ENCODE measurements around the gene KAT8.
"Not testable (repeated sequence)": the region's sequence is repeated elsewhere in the genome, so short reads cannot be mapped to it uniquely, and the experiment has no call there.

Gene KAT8

DNA sequence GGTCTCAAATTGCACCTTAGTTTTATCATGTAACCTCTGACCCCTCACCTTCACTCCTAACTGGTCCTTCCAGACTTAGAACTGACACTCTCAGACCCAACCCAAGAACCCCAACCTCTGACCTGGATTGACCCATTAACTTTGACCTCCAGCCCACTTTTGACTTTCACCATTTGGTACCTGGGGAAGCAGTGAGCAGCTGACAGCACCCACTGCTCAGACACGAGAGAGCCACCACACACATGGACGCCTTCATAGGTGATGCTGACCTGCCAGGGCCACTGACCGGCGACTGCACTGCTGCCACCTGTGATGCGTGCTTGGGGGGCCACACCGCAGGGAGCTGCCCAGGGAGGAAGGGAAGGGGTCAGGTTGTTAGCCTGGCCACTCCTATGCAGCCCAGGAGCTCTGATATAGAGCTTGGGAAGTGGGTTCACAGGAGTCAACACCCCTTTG is 15.6 kb downstream of the KAT8 start:
- no peak for DNase-seq

DNA sequence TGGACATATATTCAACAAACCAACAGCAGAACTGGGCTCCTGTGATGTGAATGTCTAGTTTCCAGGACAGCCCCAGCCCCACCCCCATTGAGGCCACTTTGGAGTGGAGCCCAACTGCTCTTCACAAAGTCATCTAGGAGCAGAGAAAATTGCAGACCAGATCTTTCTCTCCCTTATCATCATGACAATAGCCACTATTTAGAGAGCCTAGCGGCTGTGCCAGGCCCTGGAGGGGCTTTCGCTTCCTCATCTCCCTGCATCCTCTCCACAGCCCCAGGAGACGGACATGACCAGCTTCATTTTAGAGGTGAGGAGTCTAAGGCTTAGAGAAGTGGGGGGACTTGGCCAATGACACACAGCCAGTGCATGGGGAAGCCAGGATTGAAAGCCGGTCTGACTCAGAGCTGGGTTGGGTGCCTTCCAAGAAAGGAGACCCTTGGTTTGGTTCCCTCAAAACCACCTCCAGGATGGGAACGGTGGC is 16.7 kb downstream of the KAT8 start:
- no peak for DNase-seq

DNA sequence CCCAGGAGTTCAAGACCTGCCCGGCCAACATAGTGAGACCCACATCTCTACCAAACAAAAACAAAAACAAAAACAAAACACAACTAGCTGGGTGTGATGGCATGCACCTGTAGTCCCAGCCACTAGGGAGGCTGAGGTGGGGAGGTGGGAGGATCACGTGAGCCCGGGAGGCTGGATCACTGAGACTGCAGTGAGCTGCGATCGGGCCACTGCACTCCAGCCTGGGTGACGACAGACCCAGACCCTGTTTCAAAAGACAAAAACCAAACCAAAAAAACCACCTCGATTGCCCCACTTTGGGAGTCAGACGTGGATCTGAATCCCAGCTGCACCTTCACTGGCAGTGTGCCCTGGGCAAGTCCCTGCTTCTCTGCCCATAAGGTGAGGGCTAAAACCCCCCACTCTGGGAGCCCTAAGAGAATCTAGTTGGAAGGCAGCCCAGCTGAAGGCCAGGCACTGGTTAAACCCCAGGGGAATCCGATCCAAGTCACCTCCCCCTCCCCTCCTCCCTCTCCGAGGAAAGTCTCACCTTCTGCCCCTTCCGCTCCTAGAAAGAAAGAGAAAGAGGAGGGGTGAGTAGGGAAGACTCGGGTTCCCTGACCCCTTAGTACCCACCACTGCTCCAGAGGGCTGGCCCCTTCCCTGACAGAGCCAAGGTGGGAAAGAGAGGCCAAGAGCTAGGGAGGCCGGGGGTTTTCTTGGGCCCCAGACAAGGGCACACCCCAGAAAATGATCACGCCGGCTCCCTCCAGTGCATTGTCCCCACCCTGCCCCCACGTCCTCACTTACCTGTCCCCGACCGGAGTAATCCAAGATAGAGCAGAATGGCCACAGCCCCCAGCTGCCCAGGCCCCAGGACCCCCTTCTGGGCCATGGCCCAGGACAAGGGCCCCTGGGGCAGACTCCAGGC is 17.4 kb downstream of the KAT8 start:
- no peak for DNase-seq

DNA sequence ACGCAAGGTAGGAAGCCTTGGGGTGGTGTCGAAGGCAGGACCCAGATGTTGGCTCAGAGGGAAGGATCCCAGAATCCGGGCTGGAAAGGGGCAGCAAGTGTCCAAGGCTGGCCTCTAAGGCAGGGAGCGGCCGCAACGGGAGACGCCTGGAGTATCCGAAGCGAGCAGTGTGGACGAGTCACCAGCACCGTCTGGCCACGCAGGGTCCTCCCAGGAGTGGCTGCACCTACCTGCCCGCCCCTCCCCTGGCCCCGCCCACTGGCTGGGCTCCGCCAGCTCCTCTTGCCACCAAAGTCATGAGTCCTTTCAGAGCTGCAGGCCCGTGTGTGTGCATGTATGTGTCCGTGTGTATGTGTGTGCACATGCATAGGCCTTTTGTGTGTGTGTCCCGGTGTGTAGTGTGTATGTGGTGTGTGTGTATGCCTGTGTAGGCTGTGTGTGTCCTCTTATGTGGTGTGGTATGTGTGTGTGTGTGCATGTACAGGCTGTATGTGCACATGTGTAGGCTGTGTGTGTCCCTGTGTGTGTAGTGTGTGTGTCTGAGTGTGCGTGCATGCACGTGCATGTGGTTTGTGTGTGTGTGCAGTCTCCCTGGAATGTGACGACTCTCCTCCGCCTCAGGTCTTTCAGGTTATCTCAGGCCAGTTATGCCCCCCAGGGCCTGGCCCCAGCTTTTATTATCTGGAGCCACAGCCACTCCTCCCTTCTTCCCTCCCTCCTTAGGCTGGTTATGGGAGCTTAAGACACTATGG is 18.2 kb downstream of the KAT8 start, which contains the start of gene PRSS8:
Gene PRSS8, minus strand, starts transcription at position 193 of the 752 bp plus-strand sequence. CDS start 229 bp downstream, outside the sequence.
- no peak for DNase-seq

DNA sequence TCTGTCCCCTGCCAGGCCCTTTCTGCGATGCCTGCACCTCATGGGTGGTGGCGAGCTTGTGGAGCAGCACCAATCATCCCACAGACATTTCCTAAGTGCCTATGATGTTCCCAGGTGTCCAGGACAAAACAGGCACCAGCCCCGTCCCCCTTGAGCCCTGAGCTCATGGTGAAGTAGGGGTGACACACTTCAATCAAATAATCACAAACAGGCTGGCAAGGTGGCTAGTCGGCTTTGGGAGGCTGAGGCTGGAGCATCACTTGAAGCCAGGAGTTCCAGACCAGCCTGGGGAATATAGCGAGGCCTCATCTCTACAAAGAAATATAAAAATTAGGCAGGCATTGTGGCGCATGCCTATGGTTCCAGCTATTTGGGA is 18.8 kb downstream of the KAT8 start:
- no peak for DNase-seq

DNA sequence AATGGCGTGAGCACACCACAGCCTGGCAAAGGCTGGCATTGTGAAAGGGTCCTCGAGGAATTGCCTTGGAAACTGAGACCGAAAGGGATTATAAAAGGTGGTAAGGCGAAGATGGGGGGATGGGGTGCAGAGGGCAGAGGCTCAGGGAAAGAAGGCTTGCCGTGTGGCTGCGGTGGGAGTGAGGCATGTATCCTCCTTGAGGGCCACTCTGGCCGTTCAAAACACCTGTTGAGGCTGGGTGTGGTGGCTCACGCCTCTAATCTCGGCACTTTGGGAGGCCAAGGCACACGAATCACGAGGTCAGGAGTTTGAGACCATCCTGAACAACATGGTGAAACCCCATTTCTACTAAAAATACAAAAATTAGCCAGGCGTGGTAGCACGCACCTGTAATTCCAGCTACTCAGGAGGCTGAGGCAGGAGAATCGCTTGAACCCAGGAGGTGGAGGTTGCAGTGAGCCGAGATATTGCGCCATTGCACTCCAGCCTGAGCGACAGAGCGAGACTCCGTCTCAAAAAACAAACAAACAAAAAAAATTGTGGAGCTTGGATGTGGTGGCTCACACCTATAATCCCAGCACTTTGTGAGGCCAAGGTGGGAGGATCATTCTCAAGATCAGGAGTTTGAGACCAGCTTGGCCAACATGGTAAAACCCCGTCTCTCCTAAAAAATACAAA is 19.5 kb downstream of the KAT8 start:
- not testable (repeated sequence) for DNase-seq

DNA sequence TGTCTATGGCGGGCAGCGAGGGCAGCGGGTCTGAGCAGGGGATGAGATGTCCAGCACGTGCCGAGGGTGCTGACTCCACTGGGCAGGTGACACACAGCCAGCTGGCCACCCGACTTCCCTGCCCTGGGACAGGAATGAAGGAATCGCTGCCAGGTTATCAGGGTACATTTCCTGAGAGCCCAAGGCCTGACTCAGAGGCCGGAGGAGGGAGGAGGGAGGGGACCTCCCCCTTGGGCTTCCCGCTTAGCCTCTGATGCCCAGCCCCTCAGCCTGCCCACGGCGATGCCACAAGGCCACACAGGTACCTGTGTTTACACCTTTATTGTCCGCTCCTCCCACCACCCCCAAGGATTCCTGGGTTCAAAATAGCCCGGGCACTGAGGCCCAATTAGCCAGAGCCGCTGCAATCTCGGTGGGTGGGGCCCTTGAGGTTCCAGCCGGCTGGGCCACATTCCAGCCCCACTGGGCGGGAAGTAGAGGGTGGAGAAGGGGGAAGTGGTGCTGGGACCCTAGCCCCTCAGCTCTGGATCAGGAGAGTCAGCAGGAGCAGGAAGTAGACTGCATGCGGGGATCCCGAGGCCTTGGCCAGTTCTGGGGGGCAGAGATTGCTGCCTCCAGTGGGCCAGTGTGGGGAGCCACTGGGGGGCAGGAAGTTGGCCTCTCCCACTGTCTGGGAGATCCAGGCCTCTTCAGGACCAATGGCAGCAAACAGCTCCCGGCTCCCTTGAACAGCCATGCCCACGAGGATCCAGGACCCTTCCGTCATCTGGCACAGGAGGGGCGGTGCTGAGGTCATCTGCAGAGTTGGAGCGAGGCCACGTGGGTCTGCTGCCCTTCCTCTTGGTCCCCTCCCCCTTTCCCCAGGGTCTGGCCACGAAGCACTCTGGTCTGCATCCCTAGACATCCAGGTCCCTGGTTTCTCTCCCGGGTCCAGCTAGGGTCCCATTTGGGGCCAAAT is 21.4 kb downstream of the KAT8 start:
- no peak for DNase-seq

DNA sequence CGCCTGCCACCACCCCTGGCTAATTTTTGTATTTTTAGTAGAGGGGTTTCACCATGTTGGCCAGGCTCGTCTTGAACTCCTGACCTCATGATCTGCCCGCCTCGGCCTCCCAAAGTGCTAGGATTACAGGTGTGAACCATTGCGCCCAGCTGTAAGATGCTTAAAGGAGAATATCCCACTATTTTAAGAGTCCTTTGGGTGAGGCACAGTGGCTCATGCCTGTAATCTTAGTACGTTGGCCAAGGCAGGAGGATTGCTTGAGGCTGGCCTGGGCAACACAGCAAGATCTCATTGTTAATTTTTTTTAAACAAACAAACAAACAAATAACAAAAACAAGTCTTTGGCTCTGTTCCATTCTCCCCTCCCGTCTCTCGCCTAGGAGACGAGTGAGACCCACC is 23.6 kb downstream of the KAT8 start:
- DNase-seq, result not testable (repeated sequence)

DNA sequence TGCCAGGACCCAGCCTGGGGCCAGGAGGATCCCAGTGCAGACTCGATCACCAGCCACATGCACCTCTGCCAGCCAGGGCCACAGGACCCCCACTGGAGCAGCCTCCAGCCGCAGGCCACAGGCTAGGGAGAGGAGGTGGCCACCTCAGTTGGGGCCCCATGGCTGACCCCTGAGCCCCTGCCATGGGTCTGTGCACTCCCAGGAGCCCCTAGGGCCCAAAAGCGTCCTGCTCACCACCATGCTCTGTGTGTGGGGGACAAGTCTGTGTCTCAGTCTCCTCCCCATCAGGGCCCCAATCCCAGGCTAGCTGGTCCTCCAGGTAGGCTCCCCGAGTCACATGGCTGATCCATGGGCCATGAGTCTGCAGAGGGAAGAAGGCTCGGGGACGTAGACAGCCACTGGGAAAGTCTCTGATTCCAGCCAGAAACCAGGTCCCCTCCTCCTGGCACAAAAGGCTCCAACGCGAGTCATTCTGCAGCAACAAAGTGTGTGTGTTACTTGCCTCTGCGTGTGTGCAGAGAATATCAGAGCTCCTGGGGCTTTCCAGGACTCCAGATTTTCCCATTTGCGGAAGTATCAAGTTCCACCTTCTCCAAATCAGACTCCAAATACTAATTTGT is 24.1 kb downstream of the KAT8 start:
- DNase-seq, result no peak

DNA sequence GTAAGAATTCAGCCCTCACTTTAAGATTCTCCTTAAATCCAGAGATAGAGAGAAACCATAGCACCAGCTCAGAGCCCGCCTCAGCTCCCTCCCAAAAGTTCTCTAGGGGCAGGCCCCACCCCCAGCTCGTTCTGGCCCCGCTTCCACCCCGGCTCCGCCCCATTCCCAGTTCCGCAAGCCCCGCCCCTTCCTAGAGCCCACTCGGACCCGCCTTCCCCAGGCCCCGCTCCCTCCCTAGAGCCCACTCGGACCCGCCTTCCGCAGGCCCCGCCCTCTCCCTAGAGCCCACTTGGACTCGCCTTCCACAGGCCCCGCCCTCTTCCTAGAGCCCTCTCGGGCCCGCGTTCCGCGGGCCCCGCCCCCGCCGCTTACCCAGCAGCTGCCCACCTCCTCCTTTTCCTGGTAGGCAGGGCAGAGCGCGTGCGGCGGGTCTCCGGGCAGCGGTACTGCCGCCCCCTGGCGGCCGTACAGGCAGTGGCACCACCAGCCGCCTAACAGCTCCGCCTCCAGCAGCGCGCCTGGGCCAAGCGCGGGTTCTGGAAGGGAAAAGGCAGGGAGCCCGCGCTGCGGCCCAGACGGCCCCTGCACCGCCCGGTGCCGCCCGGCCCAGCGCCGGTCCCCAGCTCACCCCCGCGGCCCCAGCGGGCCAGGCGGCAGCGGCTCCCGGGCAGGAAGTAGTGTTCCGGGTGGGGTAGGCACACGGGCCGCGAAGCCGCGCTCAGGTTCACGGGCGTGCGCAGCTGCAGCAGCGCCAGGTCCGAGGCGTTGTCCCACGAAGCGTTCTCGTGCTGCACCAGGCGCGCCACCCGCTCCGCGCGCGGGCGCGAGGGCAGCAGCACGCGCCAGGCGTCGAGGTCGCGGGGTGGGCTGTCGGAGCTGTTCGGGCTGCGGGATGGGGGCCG is 24.9 kb downstream of the KAT8 start:
- peak; percentile 99 for DNase-seq

DNA sequence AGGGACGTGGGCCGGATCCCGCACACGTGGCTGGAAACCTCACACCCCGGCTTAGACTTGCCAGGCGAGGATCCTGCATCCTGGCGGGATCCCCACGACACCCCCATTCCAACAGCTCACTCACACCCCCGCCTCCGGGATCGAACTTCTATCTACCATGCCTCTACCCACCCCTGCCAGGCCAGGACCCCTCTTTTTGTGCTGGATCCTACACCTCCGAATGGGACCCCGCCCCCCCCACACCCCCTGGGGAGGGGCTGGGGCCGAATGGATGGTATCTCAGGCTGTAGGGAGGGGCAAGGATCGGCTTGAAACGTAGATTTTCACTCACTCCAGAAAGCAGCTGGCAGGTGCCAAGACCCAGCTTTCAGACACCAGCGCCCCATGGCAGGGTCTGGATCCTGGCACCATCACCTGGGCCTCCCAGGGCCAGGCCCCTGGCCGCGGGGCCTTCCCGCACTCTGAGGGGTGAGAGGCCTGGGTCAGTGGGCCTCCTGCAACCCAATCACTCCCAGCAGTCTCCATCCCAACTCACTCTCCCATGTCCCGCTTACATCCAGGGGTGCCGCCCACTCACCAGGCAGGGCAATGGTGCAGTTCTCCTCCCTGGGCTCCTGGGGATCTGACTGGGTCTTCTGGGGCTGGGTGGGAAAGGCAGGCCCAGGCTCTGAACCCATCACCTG is 25.7 kb downstream of the KAT8 start:
- DNase-seq, result no peak

DNA sequence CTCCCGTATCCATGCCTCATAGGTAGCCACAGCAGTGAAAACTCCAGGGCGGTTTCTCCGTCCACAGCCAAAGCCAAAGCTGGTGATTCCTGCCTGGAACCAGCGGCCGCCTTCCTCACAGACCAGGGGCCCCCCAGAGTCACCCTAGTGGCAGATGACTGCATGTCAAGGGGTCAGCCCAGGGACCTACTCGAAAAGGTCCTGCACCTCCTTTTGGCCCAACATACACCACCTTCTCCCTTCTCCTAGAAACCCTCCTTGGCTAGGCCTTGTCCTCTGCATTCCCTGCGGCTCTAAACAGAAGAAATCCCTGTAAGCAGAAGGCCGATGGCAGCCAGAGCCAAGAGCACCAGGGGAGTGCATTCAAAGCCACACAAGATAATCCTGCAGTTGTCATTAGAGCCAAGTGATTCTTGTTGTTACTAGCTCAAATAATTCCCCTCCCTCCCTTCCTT is 26.3 kb downstream of the KAT8 start:
- no peak for DNase-seq

DNA sequence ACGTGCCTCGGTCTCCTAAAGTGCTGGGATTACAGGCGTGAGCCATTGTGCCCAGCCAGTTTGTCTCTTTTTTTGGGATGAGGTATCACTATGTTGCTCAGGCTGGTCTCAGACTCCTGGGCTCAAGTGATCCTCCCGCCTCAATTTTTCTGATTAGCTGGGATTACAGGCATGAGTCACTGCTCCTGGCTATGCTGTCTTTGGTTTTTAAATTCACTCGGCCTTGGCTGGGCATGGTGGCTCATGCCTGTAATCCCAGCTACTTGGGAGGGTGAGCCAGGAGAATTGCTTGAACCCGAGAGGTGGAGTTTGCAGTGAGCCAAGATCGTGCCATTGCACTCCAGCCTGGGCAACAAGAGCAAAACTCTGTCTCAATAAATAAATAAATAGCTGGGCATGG is 27.0 kb downstream of the KAT8 start:
- not testable (repeated sequence) for DNase-seq

DNA sequence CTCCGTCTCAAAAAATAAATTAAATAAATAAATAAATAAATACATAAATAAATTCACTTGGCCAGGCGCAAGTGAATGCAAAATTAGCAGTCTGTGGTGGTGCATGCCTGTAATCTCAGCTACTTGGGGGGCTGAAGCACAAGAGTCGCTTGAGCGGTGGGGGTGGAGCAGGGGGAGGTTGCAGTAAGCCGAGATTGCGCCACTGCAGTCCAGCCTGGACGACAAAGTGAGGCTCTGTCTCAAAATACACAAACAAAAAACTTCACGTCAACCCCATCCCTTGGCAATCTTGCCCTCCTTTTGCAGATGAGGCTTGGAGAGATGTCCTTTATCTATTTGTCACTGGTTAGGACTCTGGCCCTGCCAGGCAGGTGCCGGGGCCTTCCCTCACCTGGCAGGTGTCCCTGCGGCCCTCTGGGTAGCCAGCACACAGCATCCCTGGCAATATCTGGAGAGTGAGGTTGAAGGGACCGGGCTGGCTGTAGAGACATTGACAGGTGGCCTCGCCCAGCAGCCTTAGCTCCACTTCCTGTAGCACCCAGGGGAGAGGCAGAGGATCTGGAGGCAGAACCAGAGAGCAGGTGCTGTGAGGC is 28.0 kb downstream of the KAT8 start:
- no peak for DNase-seq

DNA sequence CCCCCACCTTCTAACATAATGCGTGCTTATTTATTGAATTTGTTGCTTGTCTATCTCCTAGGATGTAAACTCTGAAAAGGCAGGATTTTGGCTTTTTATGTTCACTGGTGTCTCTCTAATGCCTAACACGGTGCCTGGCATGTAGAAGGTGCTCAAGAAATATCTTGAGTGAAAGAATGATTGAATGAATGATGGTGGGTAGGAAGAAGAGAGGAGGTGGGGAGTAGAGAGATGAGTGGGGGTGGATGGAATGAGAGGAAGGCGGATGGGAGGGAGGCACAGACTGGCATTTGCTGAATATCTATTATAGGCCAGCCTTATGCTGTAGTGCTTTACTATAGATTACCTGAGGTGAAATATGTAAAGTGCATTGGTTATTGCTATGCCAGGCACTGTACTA is 30.1 kb downstream of the KAT8 start:
- DNase-seq, result no peak

DNA sequence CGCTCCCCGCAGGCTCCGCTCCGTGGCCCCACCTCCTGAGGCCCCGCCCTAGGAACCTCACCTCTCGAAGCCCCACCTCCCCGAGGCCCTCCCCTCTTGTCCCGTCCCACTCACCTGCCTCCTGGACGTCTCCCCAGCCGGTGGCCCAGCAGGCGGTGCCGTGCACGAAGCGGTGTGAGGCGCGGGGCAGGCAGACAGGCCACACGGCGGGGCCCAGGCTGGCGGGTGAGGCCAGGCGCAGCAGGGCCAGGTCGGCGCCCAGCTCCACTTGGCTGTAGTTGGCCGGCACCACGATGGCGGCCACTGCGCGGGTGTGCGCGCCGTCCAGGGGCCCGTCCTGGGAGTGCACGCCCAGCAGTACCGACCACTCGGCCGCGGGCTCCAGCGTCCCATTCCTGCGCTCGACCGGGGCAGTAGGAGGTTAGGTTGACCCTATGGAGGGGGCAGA is 30.8 kb downstream of the KAT8 start:
- no peak for DNase-seq

DNA sequence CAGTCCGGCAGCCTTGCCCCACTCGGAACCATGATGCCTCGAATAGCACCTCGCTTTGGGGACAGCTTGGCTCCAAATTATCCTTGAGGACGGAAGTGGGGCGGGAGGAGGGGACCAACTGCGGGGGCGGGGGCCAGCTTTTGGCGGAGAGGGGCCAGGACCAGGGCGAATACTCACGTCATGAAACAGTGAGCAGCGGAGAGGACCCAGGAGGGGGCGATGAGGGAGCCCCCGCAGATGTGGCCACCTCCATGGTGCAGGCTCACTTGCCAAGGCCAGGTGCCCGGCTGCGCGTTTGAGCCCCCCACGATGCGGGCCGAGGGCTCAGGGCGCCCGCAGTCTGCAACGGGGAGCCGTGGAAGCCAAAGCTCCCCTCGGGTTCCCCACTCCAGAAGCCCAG is 31.4 kb downstream of the KAT8 start:
- no peak for DNase-seq

DNA sequence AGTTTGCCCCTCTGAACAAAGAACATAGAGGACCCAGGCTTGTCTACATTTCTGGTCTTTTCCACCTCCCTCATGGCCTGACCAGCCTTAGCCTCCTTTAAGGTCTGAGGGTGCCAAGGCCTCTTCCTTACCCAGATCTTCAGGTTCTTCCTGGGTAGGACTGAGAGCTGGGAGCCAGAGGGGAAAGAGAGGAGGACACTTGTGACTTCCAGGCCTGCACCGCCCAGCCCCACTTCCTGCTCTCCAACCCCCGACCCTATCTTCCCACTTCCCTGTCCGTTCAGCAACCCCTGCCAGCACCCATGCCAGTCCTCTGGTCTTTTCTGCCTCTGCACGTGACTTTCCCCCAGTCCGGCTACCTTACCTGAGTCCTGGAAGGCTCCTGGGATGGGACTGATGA is 31.9 kb downstream of the KAT8 start:
- DNase-seq, result no peak

Measured in GDM1 (cell line).